ENCODE results near the gene LZTFL1. TPM values are rescaled to one million over a fixed set of nuclear protein-coding genes. Genes with fewer than 3 reads are reported as not detected.

Gene LZTFL1
- total and polyA plus RNA-seq, 4 donors = 3.4 to 11.8 (median 5.7) TPM

- Histone ChIP-seq H3K9ac (ENCODE audit: low read depth in 1 of 2, low read length in 2 of 2) (no peak overlapping the region), H3K27ac (ENCODE audit: low read depth in 1 of 2, low read length in 2 of 2) (no peak overlapping the region), H3K4me1 (ENCODE audit: control insufficient read depth in 4 of 4, insufficient read depth in 4 of 4, low read length in 3 of 4) (no peaks in the 10 kb centered on the region), H3K9me3 (ENCODE audit: control insufficient read depth in 4 of 4, low read length in 3 of 4) (no peaks in the 10 kb centered on the region), H3K27me3 (ENCODE audit: control insufficient read depth in 4 of 4, insufficient read depth in 4 of 4, low read length in 3 of 4) (no peaks in the 10 kb centered on the region), H3K4me3 (ENCODE audit: low read depth in 1 of 3, low read length in 3 of 3) (no peak overlapping the region), H3K36me3 (ENCODE audit: control insufficient read depth in 4 of 4, insufficient read depth in 3 of 4, low read depth in 1 of 4, low read length in 3 of 4) (no peaks in the 10 kb centered on the region)
- WGBS = 91% methylated on average over 4 of the region's 4 CpGs
- no peak for TF ChIP-seq REST (IDR thresholded peaks at IDR 0.05)
- no peak for TF ChIP-seq FOXA2 (IDR thresholded peaks at IDR 0.05)
- no peak for TF ChIP-seq CTCF (IDR thresholded peaks at IDR 0.05; ENCODE audit: low read depth, low read length, missing input control)
- no peak for TF ChIP-seq MAX (IDR thresholded peaks at IDR 0.05)
- no peak for TF ChIP-seq YY1 (IDR thresholded peaks at IDR 0.05)
- TF ChIP-seq JUND (IDR thresholded peaks at IDR 0.05) = no peak
- no peak for TF ChIP-seq RAD21 (IDR thresholded peaks at IDR 0.05)
- no peak for TF ChIP-seq TAF1 (conservative IDR thresholded peaks at IDR 0.05)
- no peak for TF ChIP-seq NR2F2 (IDR thresholded peaks at IDR 0.05)
- no peak for TF ChIP-seq RXRA (IDR thresholded peaks at IDR 0.05)
- TF ChIP-seq ZBTB33 (IDR thresholded peaks at IDR 0.05) = no peak
- TF ChIP-seq SP1 (IDR thresholded peaks at IDR 0.05) = no peak
- no peak for TF ChIP-seq HNF4A (conservative IDR thresholded peaks at IDR 0.05)
- no peak for TF ChIP-seq ATF3 (IDR thresholded peaks at IDR 0.05)
- no peak for TF ChIP-seq FOXA1 (IDR thresholded peaks at IDR 0.05)
- no peak for TF ChIP-seq GABPA (IDR thresholded peaks at IDR 0.05 in 1 of 2, conservative IDR thresholded peaks at IDR 0.05 in 1 of 2)
- DNase-seq (ENCODE audit: low spot score) = no peak
Measured at GRCh38 chr3:45887285-45887684, 45.4 kb upstream of the LZTFL1 start.
